SU-DHL-6 (cell line): Measurements from ENCODE around the gene SNX27.

Source experiments
- H2AFZ ChIP-seq: fragments of 200-600 bp; sonication (generic); 2 replicates; pipeline ENCODE4 v1.6.1; 2014; ENCODE audit warnings: low read depth, mild to moderate bottlenecking, moderate library complexity, mixed read lengths, antibody characterized with exemption, low read length; ENCODE audit not compliant: severe bottlenecking
- H3F3A ChIP-seq: fragments of 200-600 bp; shearing (Covaris generic); 2 replicates; pipeline ENCODE4 v1.6.0; 2016; ENCODE audit warnings: antibody characterized with exemption, mild to moderate bottlenecking; ENCODE audit not compliant: insufficient read depth
- H3K27ac ChIP-seq: fragments of 200-600 bp; sonication (generic); 2 replicates; pipeline ENCODE4 v1.5.1; 2016; ENCODE audit warnings: low read depth, mild to moderate bottlenecking, low read length, moderate library complexity, mixed read lengths
- H3K27me3 ChIP-seq: fragments of 200-600 bp; sonication (generic), shearing (Covaris generic); 2 replicates; pipeline ENCODE4 v1.6.0; 2014; ENCODE audit warnings: mild to moderate bottlenecking, low read length
- H3K36me3 ChIP-seq: fragments of 200-600 bp; sonication (generic); 2 replicates; pipeline ENCODE4 v1.6.1; 2014; ENCODE audit warnings: mild to moderate bottlenecking, low read length, mixed read lengths
- H3K4me2 ChIP-seq: fragments of 300-600, 200-600 bp; shearing (Covaris generic), sonication (generic); 2 replicates; pipeline ENCODE4 v1.6.0; 2014; ENCODE audit warnings: low read length, low read depth, mild to moderate bottlenecking; ENCODE audit not compliant: poor library complexity, severe bottlenecking
- H3K4me3 ChIP-seq: fragments of 200-600 bp; sonication (generic); 2 replicates; pipeline ENCODE4 v1.5.1; 2014; ENCODE audit warnings: antibody characterized with exemption, low read length, mild to moderate bottlenecking, mixed read lengths; ENCODE audit not compliant: insufficient read depth, poor library complexity, severe bottlenecking
- H3K79me2 ChIP-seq: fragments of 200-600 bp; sonication (generic); 2 replicates; pipeline ENCODE4 v1.6.1; 2014; ENCODE audit warnings: mild to moderate bottlenecking, low read length, moderate library complexity; ENCODE audit not compliant: insufficient read depth
- H3K9ac ChIP-seq: fragments of 200-600 bp; sonication (generic); 2 replicates; pipeline ENCODE4 v1.7.0; 2014; ENCODE audit warnings: mild to moderate bottlenecking, low read length
- H3K9me2 ChIP-seq: fragments of 200-600 bp; sonication (generic); replicated peaks from 2 replicates; pipeline ENCODE4 v1.6.1; 2014; ENCODE audit warnings: low read length; ENCODE audit not compliant: insufficient read depth
- H3K9me3 ChIP-seq: fragments of 200-600 bp; sonication (generic); 2 replicates; pipeline ENCODE4 v1.6.1; 2014; ENCODE audit warnings: low read length, mixed read lengths; ENCODE audit not compliant: insufficient read depth
- H4K20me1 ChIP-seq: fragments of 200-600 bp; sonication (generic); 2 replicates; pipeline ENCODE4 v1.6.1; 2014; ENCODE audit warnings: low read depth, mild to moderate bottlenecking, antibody characterized with exemption, low read length, moderate library complexity, mixed read lengths
- CTCF ChIP-seq: fragments of 200-600 bp; sonication (generic); IDR thresholded peaks from one replicate; pipeline ENCODE4 v1.5.1; 2017; ENCODE audit warnings: antibody characterized with exemption, mild to moderate bottlenecking, low read length, moderate library complexity; ENCODE audit not compliant: insufficient read depth, poor library complexity, severe bottlenecking
- EZH2phosphoT487 ChIP-seq: fragments of 200-600 bp; sonication (generic), shearing (Covaris generic); conservative IDR thresholded peaks from 2 replicates; pipeline ENCODE4 v1.6.1; 2018; ENCODE audit warnings: mild to moderate bottlenecking, antibody characterized with exemption, low read length, moderate library complexity, mixed read lengths

Gene SNX27

GRCh38 chr1:151624783-151625182 lies 12.9 kb downstream of the SNX27 start:
- Histone ChIP-seq H3K27me3 (no peaks in the 10 kb centered on the region), H3K9ac (no peak overlapping the region), H3K4me2 (no peak overlapping the region), H3K79me2 (peaks cover 14% of the 10 kb centered on the region; the same call in 1 of the 2 replicates), H3K36me3 (no peaks in the 10 kb centered on the region), H3K27ac (no peak overlapping the region), H3K4me3 (no peak overlapping the region), H3F3A (peaks cover 5% of the 10 kb centered on the region; the same call in 1 of the 2 replicates), H4K20me1 (no peaks in the 10 kb centered on the region), H3K9me2 (no peaks in the 10 kb centered on the region), H3K9me3 (no peaks in the 10 kb centered on the region), H2AFZ (no peak overlapping the region)
- no peak for TF ChIP-seq CTCF
- no peak for TF ChIP-seq EZH2phosphoT487

GRCh38 chr1:151626740-151627334 lies 15.0 kb downstream of the SNX27 start:
- no peaks in the 10 kb centered on the region for H4K20me1 ChIP-seq

GRCh38 chr1:151629278-151629677 lies 17.4 kb downstream of the SNX27 start:
- Histone ChIP-seq H3K27ac (no peak overlapping the region), H4K20me1 (no peaks in the 10 kb centered on the region), H3K79me2 (peaks cover 8% of the 10 kb centered on the region; the same call in 1 of the 2 replicates), H2AFZ (no peak overlapping the region), H3F3A (peaks cover 5% of the 10 kb centered on the region; the same call in 1 of the 2 replicates), H3K9me2 (no peaks in the 10 kb centered on the region), H3K27me3 (no peaks in the 10 kb centered on the region), H3K4me2 (no peak overlapping the region), H3K36me3 (no peaks in the 10 kb centered on the region), H3K4me3 (no peak overlapping the region), H3K9ac (no peak overlapping the region), H3K9me3 (no peaks in the 10 kb centered on the region)
- TF ChIP-seq CTCF (no peak), EZH2phosphoT487 (no peak)

More at GRCh38 chr1:151626740-151627334, 15.0 kb downstream of the SNX27 start:
- no peaks in the 10 kb centered on the region for H3K36me3 ChIP-seq
- H3K9me2 ChIP-seq = no peaks in the 10 kb centered on the region
- no peak overlapping the region for H3K4me3 ChIP-seq
- no peaks in the 10 kb centered on the region for H3K9me3 ChIP-seq
- no peak overlapping the region for H3K4me2 ChIP-seq
- H3K9ac ChIP-seq = no peak overlapping the region
- H2AFZ ChIP-seq = no peak overlapping the region
- TF ChIP-seq EZH2phosphoT487 (no peak), CTCF (no peak)
- H3K79me2 ChIP-seq = peaks cover 8% of the 10 kb centered on the region; the same call in 1 of the 2 replicates
- H3K27me3 ChIP-seq = no peaks in the 10 kb centered on the region
- no peak overlapping the region for H3K27ac ChIP-seq
- H3F3A ChIP-seq = peaks cover 5% of the 10 kb centered on the region; the same call in 1 of the 2 replicates
